Measurements from ENCODE around the gene MSANTD1.
"Not testable (repeated sequence)": the region's sequence is repeated elsewhere in the genome, so short reads cannot be mapped to it uniquely, and the experiment has no call there.

Gene MSANTD1

DNA sequence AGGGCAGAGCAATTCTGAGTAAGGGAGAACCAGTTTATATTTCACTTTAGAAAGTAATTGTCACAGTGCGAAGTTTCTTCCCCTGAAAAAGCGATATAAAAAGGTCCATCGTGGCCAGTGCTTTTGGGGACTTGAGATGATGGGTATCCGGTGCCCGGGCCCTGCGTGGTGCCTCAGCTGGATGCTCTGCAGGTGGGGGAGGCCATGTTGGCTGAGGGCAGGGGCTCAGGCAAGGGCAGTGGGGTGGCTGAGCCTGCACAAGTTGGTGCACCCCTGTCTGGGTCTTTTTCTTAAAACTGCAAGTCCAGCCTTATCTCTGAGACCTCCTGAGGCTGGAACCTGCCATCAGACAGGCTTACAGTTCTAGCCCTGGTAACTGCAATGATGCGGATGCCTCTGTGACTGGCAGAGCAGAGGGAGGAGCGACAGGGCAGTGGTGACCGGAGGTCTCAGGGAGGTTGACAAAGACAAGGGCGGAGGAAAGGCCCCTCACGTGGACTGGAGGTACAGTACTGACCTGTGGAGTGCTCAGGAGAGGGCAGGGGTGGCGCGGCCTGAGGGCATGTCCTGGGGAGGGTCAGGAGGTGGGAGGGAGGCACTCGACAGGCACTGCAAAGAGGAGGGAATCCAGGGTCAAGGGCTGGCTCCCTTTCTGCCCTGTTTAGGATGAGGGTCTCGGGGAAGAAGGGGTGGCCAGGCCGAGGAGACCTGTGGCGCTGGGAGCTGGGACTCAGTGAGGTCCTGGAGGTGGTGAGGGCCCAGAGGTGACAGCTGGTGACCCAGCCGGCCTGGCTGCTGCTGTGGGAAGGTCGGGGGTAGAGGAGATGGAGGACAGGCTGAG lies 45.7 kb downstream of the MSANTD1 start:
- Histone ChIP-seq H3K9me3 (ENCODE audit: low read depth, low read length) (no peaks in the 10 kb centered on the region), H3K36me3 (ENCODE audit: insufficient read depth, low read length) (no peaks in the 10 kb centered on the region), H3K27ac (no peak overlapping the region), H3K9ac (ENCODE audit: insufficient read length) (no peak overlapping the region), H3K4me3 (peak overlapping the region; percentile 97; the same call in 1 of the 2 replicates)
- TF ChIP-seq FOXP2 (optimal IDR thresholded peaks at IDR 0.05; ENCODE audit: control extremely low read depth, extremely low read length, insufficient read depth) (no peak), EZH2 (IDR thresholded peaks at IDR 0.05) (no peak), POLR2AphosphoS5 (IDR thresholded peaks at IDR 0.05; ENCODE audit: borderline replicate concordance, low read depth, low read length) (no peak)
- DNase-seq (ENCODE audit: low read depth, low spot score): no peak

DNA sequence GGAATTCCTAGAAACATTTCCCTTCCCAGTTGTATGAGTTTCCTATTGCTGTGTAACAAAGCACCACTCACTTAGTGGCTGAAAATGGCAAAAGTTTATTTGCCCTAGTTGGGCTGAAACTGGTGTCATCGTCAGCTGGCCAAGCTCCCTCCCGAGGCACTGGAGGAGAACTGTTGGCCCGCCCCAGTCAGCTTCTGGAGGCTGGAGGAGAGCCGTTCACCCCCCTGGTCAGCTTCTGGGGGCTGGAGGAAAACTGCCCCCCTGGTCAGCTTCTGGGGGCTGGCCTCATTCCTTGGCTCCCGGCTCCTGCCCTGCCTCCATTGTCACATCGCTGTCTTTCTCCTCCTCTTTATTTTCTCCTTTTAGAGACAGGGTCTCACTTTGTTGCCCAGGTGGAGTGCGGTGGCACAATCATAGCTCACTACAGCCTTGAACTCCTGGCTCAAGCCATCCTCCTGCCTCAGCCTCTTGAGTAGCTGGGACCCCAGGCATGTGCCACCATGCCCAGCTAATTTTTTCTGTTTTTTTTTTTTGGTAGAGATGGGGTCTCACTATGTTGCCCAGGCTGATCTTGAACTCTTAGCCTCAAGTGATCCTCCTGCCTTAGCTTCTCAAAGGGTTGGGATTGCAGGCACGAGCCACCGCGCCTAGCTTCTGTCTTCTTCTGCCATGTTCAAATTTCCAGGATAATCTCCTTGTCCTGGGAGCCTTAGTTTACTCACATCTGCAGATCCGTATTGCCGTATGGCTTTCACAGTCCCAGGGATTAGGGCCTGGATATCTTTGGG lies 47.1 kb downstream of the MSANTD1 start:
- H3K9ac ChIP-seq (ENCODE audit: insufficient read length): no peak overlapping the region
- no peak for DNase-seq (ENCODE audit: low read depth, low spot score)
- no peak for TF ChIP-seq EZH2 (IDR thresholded peaks at IDR 0.05)
- TF ChIP-seq POLR2AphosphoS5 (IDR thresholded peaks at IDR 0.05; ENCODE audit: borderline replicate concordance, low read depth, low read length): no peak
- TF ChIP-seq FOXP2 (optimal IDR thresholded peaks at IDR 0.05; ENCODE audit: control extremely low read depth, extremely low read length, insufficient read depth): no peak
- no peak overlapping the region for H3K4me3 ChIP-seq
- no peak overlapping the region for H3K27ac ChIP-seq
- H3K9me3 ChIP-seq (ENCODE audit: low read depth, low read length): no peaks in the 10 kb centered on the region
- no peaks in the 10 kb centered on the region for H3K36me3 ChIP-seq (ENCODE audit: insufficient read depth, low read length)

DNA sequence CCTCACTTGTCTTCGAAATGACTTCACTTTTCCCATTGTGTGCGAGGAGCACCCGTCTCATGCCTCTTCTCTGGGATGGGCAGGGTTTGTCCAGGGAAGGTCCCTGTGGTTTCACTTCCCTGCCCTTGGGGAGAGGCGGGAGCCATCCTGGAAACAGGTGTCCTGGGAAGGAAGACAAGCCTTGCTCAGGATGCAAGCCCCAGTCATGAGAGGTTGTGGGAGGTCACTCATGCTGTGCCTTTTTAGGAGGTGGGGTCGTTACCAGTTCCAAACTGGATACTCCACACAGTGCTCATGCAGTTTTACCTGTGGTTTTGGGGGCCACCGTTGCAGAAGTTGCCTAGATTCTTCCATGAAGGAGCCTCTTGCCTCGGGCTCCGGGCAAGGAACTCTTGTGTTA lies 47.7 kb downstream of the MSANTD1 start:
- Histone ChIP-seq H3K9me3 (ENCODE audit: low read depth, low read length) (no peaks in the 10 kb centered on the region), H3K36me3 (ENCODE audit: insufficient read depth, low read length) (no peaks in the 10 kb centered on the region)
- no peak for TF ChIP-seq EZH2 (IDR thresholded peaks at IDR 0.05)

DNA sequence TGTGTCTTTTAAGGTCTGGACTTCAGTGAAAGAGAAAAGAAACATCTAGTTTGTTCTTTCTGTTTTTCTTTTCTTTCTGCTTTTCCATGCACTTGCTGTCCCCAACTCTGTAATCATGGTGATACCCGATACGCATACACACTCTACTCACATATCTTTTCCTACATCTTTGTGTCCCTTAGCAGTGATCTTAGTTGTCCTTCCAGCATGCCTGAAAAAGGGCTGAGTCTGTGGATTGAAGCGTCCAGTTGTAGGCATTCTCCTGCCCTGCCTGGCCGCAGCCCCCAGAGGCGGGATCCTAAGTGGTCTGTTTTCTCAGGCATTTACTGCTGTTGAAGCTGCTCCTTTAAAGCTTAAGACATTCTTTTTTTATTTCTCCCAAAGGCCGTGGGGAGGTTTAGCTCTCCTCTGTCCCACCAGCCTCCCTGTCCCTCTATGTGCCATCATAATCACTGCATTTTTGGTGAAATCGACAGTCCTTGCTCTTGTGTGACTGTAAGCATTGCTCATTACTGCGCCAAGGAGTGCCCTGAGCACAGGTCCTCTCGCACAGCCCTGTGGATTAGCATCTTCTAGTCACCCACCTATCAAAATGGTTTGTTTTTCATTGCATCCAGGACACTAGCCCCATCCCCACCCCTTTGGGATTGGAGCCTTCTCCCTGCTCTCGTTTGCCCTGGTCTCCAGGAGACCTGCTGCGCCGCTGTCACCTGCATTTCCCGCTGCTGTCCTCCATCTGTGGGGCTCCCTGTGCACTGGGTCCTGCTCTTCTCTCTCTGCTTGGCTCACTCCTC lies 48.3 kb downstream of the MSANTD1 start:
- DNase-seq (ENCODE audit: low read depth, low spot score): no peak
- H3K36me3 ChIP-seq (ENCODE audit: insufficient read depth, low read length): no peaks in the 10 kb centered on the region
- H3K27ac ChIP-seq: no peak overlapping the region
- TF ChIP-seq POLR2AphosphoS5 (IDR thresholded peaks at IDR 0.05; ENCODE audit: borderline replicate concordance, low read depth, low read length): no peak
- no peak for TF ChIP-seq FOXP2 (optimal IDR thresholded peaks at IDR 0.05; ENCODE audit: control extremely low read depth, extremely low read length, insufficient read depth)
- TF ChIP-seq EZH2 (IDR thresholded peaks at IDR 0.05): no peak
- no peak overlapping the region for H3K9ac ChIP-seq (ENCODE audit: insufficient read length)
- H3K4me3 ChIP-seq: no peak overlapping the region
- no peaks in the 10 kb centered on the region for H3K9me3 ChIP-seq (ENCODE audit: low read depth, low read length)

More for the DNA sequence above, 47.7 kb downstream of the MSANTD1 start:
- no peak for DNase-seq (ENCODE audit: low read depth, low spot score)
- no peak overlapping the region for H3K9ac ChIP-seq (ENCODE audit: insufficient read length)
- H3K4me3 ChIP-seq: no peak overlapping the region
- no peak overlapping the region for H3K27ac ChIP-seq

DNA sequence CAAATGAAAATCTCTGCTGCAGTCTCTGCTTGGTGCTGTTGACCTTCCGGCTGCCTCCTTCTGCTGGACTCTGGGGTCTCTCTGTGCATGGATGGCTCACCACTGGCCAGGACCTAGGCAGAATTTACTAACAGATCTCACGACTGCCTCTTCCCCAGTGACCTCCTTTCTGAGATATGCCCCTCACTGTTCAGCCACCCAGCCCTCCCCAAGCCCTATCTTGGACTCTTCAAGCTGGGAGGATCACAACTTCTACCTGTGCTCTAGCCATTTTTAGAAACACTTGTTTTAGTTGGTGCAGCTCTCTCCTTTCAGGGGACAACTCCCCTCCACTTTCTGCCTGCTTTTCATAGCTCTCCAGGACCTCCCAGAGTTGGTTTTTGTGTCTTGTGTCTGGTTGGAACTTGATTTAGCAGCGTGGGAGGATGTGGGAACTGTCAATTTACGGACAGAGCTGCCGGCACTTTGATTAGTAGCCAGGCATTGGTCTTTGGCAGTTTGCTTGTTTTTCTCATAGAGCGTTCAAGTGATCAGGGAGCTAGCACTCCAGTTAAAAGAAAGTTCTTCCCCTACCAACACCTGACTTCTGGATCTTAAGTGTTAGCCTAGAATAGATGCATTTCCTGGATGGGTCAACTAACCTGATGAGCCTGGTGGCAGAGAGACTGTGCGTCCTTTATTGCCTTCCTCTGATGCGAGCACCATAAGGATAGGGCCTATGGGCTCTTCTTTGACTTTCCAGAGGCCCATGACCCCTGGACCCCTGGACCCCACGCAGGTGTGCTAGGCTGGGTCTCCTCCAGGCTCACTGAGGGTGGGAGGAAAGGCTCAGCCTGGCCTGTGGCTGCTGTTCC lies 50.4 kb downstream of the MSANTD1 start:
- no peak overlapping the region for H3K4me3 ChIP-seq
- no peak overlapping the region for H3K27ac ChIP-seq
- no peaks in the 10 kb centered on the region for H3K9me3 ChIP-seq (ENCODE audit: low read depth, low read length)
- no peaks in the 10 kb centered on the region for H3K36me3 ChIP-seq (ENCODE audit: insufficient read depth, low read length)
- TF ChIP-seq FOXP2 (optimal IDR thresholded peaks at IDR 0.05; ENCODE audit: control extremely low read depth, extremely low read length, insufficient read depth): no peak
- TF ChIP-seq POLR2AphosphoS5 (IDR thresholded peaks at IDR 0.05; ENCODE audit: borderline replicate concordance, low read depth, low read length): no peak
- TF ChIP-seq EZH2 (IDR thresholded peaks at IDR 0.05): no peak
- no peak for DNase-seq (ENCODE audit: low read depth, low spot score)
- no peak overlapping the region for H3K9ac ChIP-seq (ENCODE audit: insufficient read length)

DNA sequence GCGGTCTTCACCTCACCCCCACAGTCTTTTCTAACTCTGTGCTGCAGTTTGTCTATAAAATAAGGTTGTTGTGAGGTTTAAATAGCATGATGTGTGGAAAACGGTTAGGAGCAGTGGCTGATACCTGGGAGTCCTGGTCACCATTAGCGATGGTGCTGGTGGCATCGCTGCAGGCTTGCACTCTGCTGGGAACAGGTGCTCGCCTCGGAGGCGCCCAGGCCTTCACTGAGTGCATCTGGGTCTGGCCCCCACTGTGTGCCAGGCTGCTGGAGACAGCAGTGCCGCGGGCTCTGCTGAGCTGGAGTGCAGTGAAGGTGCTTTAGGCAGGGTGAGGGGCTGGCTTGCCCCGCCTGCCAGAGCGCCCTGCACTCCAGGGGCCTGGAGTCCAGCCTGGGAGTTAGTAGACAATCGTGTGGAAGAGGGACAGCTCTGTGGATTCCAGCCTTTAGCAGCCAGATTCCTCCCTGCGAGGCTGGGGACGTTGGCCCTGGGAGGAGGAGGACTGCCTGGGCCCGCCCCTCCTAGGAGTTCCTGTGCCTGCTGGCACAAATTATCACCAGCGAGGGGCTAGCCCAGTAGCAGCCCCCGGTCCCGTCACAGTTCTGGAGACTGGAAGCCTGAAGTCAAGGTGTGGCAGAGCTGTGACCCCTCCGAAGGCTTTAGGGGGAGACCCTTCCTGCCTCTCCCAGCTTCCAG lies 51.2 kb downstream of the MSANTD1 start:
- Histone ChIP-seq H3K9me3 (ENCODE audit: low read depth, low read length) (no peaks in the 10 kb centered on the region), H3K36me3 (ENCODE audit: insufficient read depth, low read length) (no peaks in the 10 kb centered on the region), H3K4me3 (no peak overlapping the region), H3K27ac (no peak overlapping the region), H3K9ac (ENCODE audit: insufficient read length) (no peak overlapping the region)
- no peak for TF ChIP-seq FOXP2 (optimal IDR thresholded peaks at IDR 0.05; ENCODE audit: control extremely low read depth, extremely low read length, insufficient read depth)
- no peak for TF ChIP-seq POLR2AphosphoS5 (IDR thresholded peaks at IDR 0.05; ENCODE audit: borderline replicate concordance, low read depth, low read length)
- no peak for TF ChIP-seq EZH2 (IDR thresholded peaks at IDR 0.05)
- DNase-seq (ENCODE audit: low read depth, low spot score): no peak

DNA sequence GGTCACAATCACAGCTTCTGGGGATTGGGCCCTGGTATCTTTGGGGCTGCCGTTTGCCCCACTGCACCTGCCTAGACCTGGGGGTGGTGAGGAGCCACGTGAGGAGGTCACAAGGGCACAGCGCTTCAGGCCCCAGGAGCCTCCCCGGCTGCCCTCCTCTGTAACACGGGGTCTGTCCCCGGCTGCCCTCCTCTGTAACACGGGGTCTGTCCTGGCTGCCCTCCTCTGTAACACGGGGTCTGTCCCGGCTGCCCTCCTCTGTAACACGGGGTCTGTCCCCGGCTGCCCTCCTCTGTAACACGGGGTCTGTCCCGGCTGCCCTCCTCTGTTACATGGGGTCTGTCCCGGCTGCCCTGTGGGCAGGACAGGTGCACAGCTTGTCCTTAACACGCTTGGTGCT lies 51.9 kb downstream of the MSANTD1 start:
- H3K27ac ChIP-seq; H3K36me3 ChIP-seq (ENCODE audit: insufficient read depth, low read length); H3K9ac ChIP-seq (ENCODE audit: insufficient read length); H3K4me3 ChIP-seq; H3K9me3 ChIP-seq (ENCODE audit: low read depth, low read length); DNase-seq (ENCODE audit: low read depth, low spot score): not testable (repeated sequence)
